NK-92 treated with Interleukin-12 subunit alpha and Interleukin-12 subunit beta, amount 100 ng/mL, for 24 hours (cell line): ENCODE measurements around the gene JDP2.

Experiments used
- DNase-seq: peaks from one replicate; lab custom pipeline; 2025; lab: John Stamatoyannopoulos, UW

The JDP2 gene

DNA sequence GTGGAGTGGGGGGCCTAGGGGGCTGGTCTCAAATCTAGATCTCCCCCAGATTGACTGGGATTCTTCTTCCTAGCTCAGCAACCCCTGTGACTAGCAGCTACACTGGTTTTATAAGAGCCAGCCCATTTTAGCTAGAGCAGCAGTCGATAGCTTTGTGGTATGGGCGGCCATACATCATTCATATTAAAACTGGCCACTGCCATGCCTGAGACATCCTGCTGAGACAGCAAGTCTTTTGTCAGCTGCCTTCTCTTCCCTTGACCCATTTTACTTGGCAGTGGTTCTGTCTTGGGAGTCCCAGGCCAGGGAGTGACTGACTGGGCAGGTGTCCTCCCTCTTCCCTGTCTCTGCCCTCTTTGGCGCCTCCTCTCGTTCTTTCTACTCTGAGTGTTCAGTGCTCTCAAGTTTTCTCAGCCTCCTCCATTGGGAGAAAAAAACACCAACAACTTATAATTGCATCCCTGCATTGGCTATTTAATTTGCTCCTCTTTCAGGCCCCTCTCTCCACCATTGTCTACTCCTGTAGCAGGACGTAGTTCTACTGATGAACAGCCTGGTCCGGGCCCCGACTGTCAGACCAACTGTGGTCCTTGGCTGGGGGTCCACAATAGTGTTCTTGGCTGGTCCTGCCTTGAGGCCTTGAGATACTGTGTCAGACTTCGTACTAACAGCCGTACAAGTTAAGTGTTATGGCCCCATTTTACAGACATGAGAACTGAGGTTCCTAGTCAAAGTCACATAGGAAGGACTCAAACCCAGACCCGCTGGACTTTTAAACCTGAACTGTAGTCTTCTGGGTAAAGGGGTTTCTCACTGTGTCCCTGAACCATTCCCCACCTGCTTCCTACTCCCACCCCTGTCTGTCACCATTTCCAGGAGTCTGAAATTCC, 18.3 kb upstream of the JDP2 start:
- DNase-seq, result no peak

DNA sequence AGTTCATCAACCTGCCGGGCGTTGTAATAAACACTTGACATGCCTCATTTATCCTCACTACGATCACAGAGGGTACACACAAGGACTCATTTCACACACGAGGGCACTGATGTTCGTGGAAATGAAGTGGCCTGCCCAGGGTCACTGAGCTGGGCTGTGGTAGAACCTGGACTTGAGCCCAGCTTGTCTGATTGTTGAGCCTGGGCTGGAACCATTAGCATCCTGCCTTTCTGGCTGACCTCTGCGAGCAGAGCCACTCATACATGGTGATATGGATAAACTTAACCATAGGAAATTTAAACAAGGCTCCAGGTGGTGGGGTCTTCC, 16.6 kb upstream of the JDP2 start:
- DNase-seq, result no peak

DNA sequence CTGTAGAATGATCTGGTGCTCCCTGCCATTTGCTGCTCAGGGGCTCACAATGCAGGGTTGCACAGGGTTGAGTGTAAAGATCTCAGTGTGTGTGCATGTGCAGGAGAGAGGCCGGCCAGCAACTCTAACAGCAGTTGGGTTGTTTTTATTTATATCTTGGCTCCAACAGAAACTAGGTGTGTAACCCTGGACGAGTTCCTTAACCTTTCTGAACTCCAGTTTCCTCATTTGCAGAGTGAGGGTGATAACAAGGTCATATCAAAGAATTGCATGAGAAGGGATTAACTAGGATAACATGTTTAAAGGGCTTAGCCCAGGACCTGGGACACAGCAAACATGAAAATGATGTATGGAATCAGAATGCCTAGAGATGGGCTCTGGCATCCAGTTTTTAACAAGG, 14.8 kb upstream of the JDP2 start:
- no peak for DNase-seq

DNA sequence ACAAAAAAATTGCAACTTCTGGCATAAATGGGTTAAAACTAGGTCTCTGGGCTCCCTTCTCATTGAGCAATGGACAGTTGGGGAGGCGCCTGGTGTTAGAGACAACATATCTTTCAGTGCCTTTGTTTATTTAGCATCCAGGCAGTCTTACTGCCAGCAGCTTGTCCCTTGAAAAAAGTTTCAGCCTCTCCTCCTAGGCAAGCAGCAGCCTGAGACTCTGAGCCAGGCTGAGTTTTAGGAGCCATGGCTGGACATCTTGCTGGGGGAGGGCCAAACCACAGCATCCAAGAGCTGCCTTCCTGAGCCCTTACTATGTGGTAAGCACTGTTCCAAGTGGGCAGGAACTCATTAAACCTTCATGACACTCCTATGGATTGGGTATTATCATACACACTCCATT, 10.1 kb upstream of the JDP2 start:
- DNase-seq, result no peak

DNA sequence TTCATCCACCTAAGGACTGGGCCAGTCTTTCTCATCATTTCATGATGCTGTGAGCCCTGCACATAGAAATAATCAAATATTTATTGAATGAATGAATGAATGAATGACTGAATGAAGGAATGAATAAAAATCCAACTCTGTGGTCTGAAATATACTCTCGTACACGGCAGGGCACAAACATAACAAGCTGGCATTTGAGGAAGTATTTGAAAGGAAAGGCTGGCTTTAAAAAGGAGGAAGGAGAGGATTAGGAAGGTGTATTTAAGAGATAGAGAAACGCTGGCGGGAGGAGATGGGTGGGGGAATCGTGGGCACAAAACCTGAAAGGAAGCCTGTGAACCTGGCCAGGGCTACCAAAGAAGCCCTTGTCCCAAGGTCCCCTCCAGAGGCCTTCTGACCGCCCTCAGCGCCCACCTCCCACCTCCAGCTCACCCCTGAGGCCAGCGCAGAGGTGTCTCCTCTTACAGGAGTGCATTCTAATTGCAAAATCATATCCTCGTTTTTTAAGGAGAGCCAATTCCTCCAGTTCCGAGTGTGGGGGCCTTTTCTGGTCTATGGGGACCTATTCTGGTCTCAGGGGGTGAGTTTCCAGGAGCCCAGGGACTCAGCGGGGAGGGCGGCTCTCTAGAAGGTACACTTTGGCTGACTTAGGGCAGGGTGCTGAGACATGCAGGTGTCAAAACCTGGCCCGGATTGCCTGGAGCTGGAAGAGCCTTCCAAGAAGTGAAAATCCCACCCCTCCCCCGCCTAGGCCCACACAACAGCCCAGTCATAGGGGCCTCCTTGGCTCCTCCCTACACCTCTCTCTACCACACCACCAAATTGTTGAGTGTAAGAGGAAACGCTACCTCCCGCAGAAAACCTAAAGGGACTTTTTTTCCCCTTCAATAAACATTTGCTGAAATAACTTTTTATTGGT, 8.7 kb upstream of the JDP2 start:
- DNase-seq, result no peak

DNA sequence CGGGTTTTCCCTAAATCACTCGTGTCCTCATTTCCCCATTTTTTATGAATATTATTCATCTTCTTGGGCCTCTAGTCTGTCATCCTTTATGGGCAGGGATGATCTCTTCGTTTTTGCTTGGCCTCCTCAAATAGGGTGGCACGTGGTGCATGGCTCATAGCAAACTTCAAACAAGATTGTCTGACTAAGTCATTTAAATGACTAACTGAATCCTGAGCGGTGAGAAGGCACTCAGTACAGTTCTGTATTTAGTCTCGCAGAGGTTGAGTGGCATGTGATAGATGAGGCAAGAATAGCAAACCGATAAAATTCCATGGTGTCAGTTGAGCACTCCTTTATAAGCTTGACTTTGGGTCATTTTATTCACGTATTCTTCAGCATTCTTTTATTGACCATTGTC, 5.7 kb upstream of the JDP2 start:
- no peak for DNase-seq

DNA sequence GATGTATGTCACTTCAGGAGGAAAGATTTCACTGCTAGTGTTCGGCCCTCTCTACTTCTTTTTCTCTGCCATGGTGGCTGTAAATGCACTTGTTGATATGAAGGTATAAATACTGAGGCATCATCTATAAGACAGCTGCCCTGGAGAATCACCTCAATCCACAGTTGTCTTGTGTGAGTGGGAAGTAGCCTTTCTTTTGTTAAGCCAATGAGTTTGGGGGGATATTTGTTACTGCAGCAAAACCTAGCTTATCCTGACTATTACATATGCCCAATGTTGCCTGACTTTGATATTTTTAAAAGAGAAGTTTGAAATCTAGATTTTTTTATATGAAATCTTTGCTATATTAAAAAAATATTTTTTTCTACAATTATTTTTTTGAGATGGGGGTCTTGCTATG, 3.3 kb upstream of the JDP2 start:
- no peak for DNase-seq

DNA sequence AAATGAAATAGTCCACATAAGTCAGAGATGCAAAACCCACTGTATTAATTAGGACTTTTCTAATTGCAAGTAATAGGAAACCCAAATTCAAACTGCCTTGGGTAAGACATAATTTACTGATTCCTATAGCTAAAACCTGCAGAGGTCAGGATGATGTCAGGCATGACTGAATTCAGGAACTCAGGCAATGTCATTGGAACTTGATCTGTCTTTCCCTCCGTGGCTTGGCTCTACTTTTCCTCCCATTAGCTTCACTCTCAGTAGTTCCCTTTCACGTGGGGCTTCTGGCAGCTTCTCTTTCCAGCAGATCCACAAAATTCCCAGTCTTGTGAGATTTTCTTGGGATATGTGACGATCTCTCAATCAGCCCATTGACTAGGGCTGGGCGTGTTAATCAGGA, 2.4 kb upstream of the JDP2 start:
- DNase-seq, result no peak

DNA sequence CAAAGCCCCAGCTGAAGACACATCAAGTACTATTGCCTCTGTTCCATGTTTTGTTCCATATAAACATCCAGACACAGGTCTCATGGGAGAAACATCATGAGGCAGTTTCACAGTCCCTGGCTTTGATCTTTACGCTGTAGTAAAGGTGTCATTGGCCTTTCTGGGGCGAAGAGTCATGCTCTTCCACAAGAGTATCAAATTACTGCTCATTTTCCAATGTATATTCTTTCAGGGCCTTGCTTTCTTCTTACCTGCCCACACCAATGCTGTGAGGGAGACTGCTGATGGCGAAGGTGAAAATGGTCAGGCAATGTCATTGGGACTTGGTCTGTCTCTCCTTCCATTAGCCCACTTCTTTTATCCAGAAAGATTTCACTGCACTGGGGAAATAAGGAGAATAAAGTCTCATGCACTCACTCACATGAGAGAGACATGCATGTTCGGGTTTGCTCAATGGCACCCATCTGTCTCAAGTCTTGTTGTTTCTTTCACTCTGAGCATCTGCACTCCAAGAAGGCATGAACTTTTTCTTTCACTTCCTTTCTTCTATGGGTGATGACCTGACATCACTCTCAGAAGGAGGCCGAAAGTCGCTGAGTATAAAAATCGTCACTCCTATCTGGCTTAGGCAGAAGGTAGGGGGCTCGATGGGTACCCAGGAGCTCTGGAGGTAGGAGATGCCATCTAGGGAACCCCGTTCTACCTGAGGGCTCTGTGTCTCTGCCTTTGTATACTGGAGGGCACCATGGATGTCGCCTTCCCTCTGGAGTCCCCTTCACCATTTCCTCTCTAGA, 1.3 kb upstream of the JDP2 start:
- DNase-seq, result no peak

DNA sequence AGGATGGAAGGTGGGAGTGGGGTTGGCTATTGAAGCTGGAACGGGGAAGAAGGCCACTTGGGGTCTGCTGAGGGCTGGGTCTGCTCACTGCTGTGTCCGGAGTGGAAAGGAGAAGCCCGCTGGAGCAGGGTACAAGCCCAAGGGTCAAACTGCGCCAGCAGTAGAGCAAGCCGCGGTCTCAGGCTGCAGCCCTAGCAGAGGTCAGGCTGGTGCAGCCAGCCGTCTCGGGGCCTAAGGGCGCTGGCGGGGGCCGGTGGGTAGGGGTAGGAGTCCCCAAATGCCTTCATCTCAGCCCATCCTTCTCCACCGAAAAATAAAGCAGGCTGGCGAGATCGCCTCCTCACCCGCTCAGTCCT, 718 bp upstream of the JDP2 start:
- DNase-seq, result no peak

DNA sequence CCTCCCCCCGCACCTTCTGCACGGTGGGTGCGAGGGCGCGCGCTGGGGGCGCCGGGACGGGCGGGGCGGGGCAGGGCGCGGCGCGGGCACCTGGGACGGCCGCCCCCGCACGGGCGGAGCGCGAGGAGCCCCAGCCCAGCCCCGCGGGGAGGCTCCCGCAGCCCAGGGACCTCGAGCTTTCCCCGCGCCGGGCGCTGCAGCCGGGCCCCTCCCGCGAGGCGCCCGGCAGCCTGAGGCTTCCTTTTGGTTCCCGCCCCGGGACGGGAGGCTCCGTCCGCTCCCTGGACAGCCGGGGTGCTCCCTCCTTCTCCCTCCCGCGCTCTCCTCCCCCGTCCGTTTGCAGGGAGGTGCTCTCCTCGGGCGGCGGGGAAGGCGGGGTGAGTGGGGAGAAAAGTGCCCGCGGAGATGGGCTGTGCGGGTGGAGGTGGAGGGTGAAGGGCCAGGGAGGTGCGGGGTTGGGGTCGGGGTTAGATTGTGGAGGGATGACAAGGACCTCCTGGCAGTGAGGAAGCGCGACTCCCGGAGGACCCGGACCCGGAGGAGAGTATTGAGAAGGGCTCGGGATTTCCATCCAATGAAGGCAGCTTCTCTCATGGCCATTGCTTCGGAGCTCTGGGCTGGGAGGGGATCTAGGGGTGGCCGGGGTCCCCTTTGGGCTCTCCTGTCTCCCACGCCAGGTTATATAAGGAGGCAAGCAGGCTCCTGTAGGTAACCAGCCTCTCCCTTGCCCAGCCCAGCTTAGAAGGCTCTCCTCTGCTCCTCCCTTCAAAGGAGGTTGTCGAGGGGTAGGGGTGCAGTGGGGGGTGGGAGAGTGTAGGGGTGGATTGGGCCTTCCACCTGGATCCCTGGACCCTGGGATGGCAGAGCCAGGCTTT, 645 bp downstream of the JDP2 start:
- DNase-seq, result no peak

DNA sequence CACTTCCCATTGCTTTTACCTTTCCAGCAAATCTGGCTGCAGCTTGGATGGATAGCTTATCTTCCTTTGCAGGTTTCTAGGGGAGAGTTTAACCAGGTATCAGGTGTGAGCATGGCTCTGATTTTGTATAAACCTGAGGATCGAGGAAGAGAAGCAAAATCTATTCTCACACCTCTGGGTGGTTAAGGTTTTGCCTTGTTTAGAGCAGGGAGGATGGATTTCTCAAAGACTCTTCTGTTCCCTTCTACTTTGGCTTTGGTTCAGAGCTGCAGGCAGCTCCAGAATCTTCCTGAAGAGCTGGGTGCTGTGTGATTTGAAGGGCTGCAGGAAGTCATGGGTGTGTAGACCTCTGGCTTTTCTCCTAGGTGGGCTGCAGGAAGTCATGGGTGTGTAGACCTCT, 1.7 kb downstream of the JDP2 start:
- DNase-seq, result no peak

DNA sequence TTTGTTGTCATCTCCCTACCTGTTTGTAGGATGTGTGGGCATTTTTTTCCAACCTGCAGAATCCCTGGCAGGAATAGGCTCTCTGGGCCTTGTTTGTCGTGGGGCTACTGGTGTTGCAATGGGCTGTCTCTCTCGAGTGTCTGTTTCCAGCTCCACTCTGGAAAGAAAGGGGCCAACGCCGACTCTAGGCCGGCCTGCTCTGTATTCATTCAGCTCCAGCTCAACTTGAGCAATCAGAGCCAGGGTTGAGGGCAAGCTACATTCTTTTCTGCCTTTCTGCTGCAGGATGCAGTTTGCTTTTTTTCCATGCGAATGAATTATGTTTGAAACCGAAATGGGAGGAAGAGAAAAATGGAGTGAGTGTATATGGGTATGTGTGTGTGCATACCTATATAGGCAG, 2.3 kb downstream of the JDP2 start:
- no peak for DNase-seq

DNA sequence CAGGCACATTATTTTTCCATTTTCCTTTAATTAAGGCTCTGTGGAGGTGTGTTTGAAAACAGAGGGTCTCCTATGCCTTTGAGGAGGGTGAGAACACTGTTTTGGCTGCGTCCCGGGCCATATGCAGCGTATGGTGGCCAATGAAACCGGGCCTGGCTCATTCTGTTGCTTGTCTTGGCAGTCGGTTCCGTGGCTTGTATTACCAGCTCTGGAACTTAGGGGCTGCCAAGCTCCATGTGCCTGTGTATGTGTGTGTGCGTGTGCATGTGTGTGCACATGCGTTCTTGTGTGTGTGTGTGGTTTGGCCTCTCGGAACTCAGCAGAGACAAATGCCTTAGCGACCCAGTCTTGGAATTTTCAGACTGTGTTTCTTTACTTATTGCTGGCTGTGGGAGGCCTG, 2.7 kb downstream of the JDP2 start:
- no peak for DNase-seq

DNA sequence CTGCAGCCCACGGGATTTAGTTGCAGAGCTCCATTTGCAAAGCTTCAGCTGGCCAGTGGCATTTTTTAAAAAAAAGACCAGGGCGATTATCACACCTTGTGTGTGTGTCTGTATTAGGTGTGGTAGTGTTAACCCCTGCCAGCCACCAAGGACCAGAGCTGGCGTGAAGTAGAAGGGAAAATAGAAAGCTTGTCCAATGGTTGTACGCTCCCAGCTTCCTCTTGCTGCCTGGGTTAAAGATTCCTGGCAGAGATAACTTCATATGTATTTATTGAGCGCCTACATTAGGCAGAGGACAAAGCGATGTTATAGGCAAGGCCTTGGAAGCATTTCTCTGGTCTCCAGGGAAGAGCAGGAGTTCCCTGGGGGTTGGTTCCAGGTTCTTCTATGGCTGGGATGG, 3.2 kb downstream of the JDP2 start:
- DNase-seq, result no peak

DNA sequence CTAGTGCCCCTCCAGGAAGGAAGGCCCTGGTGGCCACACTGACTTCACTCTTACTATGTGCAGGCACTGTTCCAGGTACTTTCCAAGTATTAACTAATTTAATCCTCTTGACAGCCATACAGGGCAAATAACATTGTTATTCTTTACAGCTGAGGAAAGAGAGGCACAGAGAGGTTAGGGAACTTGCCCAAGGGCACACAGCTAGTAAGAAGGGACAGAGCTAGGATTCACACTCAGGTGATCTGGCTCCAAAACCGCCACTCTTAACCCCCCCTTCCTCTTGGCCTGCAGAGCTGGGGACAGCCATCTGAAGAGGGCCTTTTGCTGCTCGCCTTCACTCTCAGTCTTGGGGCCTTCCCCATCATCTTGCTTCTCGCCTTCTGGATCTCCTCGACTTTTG, 4.0 kb downstream of the JDP2 start:
- no peak for DNase-seq

DNA sequence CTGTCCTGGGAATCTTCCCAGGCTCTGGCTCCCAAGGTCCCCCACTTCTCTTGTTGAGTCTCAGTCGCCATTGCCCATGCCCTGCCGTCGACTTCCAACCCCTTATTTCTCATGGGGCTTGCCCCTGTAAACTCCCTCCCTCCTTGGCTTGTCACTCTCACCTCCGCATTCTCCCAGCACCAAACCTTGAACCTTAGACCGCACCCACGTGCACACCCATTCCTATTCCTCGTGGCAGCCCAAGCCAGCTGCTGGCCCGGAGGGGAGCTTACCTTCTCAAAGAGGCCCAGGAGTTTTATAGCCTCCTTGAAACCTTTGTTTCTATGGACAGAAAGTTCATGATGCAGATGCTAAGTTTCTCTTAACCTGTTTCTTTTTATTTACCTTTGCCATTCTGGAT, 4.6 kb downstream of the JDP2 start:
- no peak for DNase-seq

DNA sequence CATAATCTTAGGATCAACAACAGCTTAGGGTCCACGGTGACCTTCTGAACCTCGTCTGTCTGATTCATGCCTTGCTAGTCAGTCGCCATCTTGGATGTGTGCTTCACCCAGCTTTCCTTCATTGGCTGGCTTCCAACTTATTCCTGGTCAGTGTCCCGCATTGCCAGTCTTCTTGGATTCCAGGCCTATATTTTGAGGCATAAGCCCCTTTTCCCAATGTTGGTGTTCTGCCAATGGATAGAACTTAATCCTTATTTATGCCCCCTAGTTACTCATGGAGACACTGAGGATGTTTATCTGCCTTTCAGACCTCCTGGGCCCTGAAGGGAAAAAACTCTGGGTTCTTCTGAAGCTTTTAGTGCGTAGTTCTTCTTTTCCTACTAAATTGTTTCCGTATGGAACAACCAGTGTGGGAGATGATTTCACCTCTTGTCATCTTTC, 5.8 kb downstream of the JDP2 start:
- DNase-seq, result no peak

DNA sequence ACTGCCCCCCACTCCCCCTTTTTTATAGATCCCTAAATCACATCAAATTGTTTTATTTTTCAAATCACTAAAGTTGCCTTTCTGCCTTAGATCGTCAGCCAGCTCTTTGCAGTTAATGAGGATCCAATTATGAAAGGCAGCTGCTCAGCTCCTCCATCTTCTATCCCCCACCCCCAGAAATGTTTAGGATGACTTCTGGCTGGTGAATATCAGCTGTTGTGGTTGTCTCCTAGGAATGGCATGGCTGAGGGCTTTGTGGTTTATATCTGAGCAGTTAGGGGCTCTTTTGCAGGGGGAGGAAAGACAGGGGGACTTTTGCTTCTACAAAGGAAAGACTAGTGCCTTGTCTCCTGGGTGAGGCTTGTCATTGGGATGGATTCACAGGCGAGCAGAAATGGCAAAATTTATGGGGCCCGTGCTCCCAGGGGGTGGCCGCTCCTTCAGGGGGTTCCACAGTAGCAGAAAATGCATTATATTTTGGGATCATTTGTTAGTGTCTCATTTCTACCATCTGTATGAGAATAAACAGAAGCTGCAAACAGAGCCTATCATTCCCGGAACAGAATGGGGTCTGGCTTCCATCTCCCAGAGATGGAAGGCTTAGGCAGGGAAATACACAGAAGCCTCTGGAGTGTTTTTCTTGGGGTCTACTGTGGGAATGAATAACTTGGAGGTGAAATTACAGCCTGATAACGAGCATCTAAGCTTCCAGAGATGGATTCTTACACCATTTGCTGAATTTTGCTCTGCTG, 6.5 kb downstream of the JDP2 start:
- DNase-seq, result no peak

DNA sequence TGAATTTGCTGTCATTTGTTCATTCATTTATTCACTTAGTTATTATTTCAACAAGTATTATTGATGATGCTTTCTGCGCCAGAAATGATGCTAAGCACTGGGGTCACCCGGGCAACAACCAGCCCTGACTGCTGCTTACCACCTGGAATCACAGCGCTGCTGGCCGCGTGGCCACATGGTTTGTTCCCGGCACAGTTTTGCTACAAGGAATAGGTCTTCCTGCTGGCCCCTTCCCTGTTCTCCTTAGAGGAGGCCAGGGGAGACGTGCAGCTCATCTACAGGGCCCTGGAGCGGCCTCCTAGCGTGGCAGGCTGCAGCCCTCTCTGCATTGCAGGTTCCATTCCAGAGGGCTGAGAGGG, 7.0 kb downstream of the JDP2 start:
- no peak for DNase-seq

DNA sequence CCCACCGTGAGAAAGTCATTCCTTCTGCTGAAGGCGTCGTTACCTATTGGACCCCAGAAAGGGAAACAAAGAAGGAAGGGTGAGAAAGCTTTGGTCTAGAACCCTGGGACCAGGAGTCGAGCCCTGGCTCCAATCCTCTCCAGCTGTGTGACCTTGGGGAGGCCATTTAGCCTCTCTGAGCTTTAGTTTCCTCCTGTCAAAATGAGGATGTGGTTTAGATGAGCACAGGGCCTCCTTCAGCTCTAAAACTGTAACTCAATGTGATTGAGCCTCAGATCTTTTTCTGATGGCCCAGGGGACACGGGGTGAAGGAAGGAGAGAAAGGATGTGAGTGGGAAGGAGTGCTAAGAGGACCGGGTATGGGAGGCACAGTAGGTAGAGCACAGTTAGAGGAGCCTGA, 7.7 kb downstream of the JDP2 start:
- DNase-seq, result no peak
